ENCODE results near the gene KRTAP10-1. TPM values are rescaled to one million over a fixed set of nuclear protein-coding genes. Genes with fewer than 3 reads are reported as not detected.
"Not testable (repeated sequence)": the region's sequence is repeated elsewhere in the genome, so short reads cannot be mapped to it uniquely, and the experiment has no call there.

The KRTAP10-1 gene
- polyA plus RNA-seq, 1 donor = not detected

DNA sequence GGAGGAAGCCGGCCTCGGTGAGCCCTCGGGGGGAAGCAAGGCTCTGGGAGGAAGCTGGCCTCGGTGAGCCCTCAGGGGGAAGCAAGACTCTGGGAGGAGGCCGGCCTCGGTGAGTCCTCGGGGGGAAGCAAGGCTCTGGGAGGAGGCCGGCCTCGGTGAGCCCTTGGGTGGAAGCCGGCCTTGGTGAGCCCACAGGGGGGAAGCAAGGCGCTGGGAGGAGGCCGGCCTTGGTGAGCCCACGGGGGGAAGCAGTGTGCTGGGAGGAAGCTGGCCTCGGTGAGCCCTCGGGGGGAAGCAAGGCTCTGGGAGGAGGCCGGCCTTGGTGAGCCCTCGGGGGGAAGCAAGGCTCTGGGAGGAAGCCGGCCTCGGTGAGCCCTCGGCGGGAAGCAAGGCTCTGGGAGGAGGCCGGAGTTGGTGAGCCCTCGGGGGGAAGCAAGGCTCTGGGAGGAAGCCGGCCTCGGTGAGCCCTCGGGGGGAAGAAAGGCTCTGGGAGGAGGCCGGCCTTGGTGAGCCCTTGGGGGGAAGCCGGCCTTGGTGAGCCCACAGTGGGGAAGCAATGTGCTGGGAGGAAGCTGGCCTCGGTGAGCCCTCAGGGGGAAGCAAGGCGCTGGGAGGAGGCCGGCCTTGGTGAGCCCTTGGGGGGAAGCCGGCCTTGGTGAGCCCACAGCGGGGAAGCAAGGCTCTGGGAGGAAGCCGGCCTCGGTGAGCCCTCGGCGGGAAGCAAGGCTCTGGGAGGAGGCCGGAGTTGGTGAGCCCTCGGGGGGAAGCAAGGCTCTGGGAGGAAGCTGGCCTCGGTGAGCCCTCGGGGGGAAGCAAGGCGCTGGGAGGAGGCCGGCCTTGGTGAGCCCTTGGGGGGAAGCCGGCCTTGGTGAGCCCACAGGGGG is 36.7 kb downstream of the KRTAP10-1 start:
- not testable (repeated sequence) for DNase-seq

DNA sequence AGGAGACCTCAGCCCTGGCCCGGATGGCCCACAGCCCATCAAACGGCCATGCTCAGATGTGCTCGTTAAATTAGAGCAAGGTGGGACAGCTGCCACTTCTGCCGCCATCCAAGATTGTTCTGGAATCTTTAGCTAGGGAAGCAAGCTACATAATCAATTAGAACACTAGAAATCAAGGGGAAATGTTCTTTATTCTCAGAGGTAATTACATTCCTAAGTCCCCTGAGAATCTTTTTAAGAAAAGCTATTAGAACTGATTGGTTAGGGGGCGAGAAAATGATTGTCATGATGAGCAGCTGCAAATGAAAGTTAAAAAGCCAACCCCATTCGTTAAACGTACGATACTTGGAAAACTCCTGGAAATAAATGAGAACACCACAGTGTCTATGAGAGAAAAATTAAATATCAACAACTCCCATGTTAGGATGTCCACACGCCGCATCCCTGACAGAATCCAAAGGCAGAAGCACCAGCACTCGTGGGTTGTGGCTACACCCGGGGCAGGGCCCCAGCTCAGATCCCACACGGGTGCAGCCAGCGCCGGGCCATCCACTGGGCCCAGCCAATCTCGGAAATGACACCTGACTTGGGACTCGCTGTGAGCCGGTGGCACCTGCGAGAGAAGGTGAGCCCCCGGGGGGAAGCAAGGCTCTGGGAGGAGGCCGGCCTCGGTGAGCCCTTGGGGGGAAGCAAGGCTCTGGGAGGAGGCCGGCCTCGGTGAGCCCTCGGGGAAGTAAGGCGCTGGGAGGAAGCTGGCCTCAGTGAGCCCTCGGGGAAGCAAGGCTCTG is 37.6 kb downstream of the KRTAP10-1 start:
- DNase-seq = no peak

DNA sequence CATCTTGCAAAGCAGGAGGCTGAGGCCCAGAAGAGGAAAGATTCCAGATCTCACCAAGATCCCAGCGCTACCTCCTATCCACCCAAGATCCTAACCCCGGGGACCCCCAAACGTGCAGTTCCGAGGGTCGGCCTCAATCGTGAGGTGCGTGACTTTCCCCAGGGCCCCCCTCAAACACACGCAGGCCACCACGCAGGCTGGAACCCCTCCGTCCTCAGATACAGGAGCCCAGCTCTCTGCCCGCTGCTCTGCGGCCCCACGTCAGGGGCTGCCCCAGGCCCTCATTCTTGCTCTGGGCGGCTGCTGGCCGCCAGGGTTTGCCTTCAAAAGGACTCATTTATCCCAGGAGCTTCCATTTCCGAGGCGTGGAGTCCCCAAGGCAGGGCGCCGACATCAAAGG is 39.9 kb downstream of the KRTAP10-1 start:
- DNase-seq = no peak

- DNase-seq = no peak
Observed at GRCh38 chr21:44499631-44500030, 40.4 kb downstream of the KRTAP10-1 start.

GRCh38 chr21:44499211-44499560 is 40.8 kb downstream of the KRTAP10-1 start:
- DNase-seq = no peak

DNA sequence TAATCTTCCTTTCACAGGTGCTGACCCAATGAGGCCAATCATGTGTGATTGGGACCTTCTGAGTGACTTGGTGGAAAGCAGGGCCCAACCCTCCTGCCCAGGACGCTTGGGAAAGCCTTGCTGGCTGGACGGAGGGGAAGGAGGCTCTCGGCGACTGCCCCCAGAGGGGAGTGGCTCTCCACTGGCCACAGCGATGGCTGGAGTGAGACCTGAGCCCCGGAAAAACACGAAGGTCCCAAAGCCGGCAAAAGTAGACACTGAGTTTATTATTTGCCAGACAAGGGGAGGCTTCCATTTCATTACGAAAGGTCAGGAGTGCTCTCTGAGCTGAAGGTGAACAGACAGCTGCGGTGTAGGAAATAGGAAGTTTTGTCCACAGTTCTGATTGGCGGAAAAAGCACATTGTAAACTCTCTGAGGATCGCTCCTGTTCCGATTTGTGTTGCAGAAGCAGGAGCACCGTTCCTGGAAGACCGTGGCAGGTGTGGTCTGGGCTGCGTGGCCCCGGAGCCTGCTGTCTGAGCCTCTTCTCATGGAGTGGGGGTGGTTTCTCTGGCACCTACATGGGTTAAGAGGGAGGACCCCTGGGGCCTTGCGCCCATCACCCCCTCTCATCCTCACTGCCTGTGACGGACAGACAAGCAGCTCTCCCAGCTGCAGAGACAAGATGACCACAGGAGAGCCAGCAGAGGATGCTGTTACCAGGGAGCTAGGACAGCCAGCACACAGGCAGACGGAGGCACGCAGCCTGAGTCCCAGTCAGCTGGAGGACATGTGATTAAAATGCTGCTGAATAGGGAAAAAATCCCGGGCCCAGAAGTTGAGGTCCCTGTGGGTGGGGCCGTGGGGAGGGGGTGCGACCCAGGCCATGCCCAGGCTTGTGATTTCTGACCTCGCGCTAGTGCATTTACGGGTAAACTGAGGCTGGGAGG is 41.5 kb downstream of the KRTAP10-1 start:
- DNase-seq = no peak

- DNase-seq = no peak
Observed at GRCh38 chr21:44497703-44498126, 42.3 kb downstream of the KRTAP10-1 start.

DNA sequence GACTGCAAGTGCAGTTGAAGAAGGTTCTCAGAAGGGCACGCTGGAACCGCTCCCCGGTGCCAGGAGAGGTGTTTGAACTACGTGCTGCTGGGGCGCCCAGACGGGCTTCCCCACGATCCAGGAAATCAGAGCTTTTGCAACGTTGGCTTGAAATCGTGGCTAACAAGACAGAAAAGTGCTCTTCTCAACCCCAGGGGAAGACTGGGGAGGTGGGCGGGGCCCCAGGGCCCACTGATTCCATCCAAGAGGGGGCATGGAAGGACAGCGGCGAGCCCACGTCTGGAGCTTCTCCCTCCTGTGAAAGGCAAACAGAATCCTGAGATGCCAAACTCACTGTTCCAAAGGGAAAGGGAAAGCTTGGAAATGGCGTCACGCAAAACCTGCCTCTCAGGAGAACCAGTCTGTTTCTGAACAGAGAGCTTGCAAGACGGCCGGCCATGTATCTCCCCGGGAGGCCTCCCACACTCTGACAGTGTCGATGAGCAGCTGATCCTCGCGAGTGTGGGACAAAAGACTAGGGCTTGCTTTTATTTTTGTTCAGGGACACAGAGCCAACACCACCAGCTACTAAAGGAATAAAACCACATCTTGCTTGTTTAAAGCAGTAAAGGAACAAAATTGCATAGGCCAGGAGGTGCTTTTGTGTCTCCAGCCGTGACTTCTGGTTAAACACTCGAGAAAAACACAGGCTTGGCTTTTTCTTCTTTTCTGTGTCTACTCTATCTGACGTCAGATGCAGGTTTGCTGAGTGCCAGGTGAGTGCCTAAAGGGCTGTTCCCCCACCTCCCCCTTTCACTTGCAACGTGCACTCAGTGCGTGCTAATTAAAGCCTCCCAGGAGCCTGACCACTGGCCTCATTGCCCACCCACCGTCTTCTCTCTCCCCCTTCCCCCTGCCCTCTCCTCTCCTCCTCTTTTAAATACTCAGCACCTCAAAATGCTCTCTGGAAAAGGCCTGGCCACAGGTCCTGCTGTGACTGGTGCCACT is 43.1 kb downstream of the KRTAP10-1 start:
- DNase-seq = no peak

GRCh38 chr21:44495611-44496563 is 44.1 kb downstream of the KRTAP10-1 start:
- no peak for DNase-seq

GRCh38 chr21:44494956-44495355 is 45.0 kb downstream of the KRTAP10-1 start:
- DNase-seq = no peak

DNA sequence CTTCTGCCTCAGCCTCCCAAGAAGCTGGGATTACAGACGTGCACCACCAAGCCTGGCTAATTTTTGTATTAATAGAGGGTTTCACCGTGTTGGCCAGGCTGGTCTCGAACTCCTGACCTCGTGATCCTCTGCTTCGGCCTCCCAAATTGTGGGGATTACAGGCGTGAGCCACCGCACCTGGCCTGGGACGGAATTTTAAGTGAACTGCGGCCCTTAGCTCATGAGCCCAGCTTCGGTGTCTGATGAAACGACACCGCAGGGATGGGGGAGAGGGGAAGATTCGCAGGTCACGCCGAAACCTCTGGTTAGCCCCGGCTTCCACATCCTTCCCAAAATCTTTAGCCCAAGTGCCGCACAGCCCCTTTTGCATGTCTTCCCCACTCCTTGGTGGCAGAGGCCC is 45.6 kb downstream of the KRTAP10-1 start:
- no peak for DNase-seq

DNA sequence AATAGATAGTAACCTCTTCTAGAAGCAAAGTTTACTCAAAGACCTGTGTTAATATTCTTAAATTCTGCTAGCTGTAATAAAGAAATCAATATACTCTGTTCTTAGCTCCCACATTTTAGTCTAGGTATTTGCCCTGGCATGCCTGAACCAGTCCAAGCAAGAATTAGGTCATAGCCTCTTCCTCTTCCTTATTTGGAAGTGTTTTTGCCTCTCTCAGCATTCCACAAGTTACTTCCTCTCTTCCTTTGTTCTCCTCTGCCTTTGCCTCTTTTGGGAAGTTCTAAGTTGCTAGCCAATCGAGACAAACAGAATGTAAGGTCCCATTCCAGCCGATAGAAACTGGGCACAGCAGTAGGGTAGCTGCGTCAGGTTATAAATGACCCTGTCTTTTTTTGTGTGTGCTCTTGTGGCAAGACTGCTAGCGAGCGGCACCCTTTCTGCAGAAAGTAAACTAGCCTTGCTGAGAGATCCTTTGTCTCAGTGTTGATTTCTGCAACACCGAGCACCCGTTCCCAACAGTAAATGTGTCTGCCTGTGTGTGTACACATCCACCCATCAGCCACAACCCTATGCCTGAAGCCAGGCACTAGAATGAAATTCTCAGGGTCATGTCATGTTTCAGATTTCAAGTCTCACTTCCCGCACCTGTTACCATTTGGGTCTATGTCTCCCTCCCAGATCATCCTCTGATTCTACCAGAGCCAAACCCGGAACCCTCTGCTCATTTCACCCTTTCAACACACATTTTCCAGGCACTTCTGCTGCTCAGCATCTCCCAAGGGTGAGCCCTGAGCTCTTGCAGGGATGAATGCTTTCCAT is 47.2 kb downstream of the KRTAP10-1 start:
- DNase-seq = no peak

GRCh38 chr21:44490816-44491215 is 49.2 kb downstream of the KRTAP10-1 start:
- no peak for DNase-seq

DNA sequence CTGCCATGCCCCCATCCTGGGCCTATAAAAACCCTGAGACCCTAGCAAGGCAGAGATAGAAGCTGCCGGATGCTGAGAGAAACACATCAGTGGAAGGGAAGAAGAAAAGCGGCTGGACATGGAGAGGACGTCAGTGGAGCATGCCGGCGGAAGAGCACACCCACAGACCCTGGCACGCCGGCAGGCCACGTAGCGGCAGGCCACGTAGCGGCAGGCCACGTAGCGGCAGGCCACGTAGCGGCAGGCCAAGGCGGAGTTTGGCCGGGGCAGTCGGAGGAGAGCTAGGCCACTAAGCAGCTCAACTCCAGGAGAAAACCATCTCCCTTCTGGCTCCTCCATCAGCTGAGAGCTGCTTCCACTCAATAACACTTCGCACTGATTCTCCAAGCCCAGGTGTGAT is 49.6 kb downstream of the KRTAP10-1 start:
- no peak for DNase-seq

DNA sequence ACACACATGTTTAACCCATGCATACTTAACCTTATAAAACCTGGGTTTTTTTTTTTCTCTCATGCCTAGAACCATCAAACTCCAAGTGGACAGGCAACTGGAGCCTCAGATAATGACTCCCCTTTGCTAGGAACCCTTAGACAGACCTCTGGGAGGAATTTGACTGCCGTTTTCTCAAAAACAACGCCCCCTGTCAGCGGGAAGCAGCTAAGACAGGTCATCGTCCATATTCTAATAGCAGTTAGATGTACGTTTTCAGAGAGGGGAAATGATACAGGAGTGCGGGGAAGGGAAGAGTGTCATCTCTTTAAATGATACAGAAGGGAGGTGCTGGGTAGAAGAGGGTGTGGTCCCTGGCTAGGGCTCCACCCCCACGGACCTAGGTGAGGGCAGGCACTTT is 50.0 kb downstream of the KRTAP10-1 start:
- DNase-seq = no peak
